ENCODE measurements around the gene SOX8.

DNA sequence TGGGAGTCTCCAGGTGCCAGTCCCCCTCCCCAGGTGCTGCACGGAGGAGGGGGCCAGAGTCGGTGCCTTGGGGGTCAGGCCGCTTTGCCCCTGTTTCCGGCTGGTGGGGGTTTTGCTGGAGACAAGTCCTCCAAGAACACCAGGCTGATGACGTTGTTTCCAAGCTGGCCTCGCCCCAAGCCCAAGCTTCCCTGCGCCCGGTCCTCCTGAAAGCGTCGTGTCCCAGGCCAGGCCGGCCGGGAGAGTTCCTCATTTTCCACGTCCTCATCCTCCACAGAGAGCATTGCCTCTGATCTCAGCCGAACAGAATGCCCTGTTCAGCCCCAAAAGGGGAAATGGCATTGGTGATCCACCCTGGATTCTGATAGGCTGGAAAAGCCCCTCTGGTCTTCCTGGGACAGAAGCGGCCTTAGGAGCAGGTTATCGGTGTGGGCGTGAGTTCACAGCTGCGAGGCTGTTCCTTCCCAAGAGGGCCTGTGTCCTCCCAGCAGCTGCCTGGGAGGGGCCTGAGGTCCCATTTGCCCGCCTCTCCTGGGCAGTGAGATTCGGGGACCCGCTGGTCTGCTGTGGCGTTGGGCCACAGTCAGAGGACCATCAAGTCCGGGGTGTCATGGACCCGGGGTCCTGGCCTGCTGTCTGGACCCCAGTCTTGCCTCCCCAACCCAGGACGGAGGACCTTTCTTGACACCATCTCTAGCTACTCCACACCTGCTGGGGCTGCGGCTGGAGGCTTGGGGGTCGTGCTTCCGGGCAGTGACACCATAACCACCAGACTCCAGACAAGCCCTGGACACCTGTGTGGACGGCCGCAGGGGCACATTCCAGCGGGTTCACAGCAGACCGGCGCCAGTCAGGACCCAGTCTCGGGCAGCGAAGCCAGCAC is 7.1 kb downstream of the SOX8 start:
- TF ChIP-seq POLR2AphosphoS5 (IDR thresholded peaks at IDR 0.05; ENCODE audit: low read length) (no peak), TARDBP (IDR thresholded peaks at IDR 0.05; ENCODE audit: borderline replicate concordance) (no peak), ZSCAN29 (IDR thresholded peaks at IDR 0.05) (no peak)
- TF ChIP-seq, protein P1, sequence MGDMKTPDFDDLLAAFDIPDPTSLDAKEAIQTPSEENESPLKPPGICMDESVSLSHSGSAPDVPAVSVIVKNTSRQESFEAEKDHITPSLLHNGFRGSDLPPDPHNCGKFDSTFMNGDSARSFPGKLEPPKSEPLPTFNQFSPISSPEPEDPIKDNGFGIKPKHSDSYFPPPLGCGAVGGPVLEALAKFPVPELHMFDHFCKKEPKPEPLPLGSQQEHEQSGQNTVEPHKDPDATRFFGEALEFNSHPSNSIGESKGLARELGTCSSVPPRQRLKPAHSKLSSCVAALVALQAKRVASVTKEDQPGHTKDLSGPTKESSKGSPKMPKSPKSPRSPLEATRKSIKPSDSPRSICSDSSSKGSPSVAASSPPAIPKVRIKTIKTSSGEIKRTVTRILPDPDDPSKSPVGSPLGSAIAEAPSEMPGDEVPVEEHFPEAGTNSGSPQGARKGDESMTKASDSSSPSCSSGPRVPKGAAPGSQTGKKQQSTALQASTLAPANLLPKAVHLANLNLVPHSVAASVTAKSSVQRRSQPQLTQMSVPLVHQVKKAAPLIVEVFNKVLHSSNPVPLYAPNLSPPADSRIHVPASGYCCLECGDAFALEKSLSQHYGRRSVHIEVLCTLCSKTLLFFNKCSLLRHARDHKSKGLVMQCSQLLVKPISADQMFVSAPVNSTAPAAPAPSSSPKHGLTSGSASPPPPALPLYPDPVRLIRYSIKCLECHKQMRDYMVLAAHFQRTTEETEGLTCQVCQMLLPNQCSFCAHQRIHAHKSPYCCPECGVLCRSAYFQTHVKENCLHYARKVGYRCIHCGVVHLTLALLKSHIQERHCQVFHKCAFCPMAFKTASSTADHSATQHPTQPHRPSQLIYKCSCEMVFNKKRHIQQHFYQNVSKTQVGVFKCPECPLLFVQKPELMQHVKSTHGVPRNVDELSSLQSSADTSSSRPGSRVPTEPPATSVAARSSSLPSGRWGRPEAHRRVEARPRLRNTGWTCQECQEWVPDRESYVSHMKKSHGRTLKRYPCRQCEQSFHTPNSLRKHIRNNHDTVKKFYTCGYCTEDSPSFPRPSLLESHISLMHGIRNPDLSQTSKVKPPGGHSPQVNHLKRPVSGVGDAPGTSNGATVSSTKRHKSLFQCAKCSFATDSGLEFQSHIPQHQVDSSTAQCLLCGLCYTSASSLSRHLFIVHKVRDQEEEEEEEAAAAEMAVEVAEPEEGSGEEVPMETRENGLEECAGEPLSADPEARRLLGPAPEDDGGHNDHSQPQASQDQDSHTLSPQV (IDR thresholded peaks at IDR 0.05) = no peak
- TF ChIP-seq, protein P2, sequence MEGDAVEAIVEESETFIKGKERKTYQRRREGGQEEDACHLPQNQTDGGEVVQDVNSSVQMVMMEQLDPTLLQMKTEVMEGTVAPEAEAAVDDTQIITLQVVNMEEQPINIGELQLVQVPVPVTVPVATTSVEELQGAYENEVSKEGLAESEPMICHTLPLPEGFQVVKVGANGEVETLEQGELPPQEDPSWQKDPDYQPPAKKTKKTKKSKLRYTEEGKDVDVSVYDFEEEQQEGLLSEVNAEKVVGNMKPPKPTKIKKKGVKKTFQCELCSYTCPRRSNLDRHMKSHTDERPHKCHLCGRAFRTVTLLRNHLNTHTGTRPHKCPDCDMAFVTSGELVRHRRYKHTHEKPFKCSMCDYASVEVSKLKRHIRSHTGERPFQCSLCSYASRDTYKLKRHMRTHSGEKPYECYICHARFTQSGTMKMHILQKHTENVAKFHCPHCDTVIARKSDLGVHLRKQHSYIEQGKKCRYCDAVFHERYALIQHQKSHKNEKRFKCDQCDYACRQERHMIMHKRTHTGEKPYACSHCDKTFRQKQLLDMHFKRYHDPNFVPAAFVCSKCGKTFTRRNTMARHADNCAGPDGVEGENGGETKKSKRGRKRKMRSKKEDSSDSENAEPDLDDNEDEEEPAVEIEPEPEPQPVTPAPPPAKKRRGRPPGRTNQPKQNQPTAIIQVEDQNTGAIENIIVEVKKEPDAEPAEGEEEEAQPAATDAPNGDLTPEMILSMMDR (IDR thresholded peaks at IDR 0.05 in 2 of 3, conservative IDR thresholded peaks at IDR 0.05 in 1 of 3; ENCODE audit: control insufficient read depth in 2 of 3, extremely low read depth in 1 of 3, insufficient read depth in 1 of 3, low read depth in 3 of 3, low read length in 3 of 3) = no peak
- TF ChIP-seq, protein P3, sequence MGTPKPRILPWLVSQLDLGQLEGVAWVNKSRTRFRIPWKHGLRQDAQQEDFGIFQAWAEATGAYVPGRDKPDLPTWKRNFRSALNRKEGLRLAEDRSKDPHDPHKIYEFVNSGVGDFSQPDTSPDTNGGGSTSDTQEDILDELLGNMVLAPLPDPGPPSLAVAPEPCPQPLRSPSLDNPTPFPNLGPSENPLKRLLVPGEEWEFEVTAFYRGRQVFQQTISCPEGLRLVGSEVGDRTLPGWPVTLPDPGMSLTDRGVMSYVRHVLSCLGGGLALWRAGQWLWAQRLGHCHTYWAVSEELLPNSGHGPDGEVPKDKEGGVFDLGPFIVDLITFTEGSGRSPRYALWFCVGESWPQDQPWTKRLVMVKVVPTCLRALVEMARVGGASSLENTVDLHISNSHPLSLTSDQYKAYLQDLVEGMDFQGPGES (IDR thresholded peaks at IDR 0.05) = no peak

All from GM12878 (cell line).